ENCODE measurements around the gene MAPK13. TPM values are rescaled to one million over a fixed set of nuclear protein-coding genes. Genes with fewer than 3 reads are reported as not detected.

The MAPK13 gene
- total RNA-seq, 1 experiment from 2014 or later, result 13.6 TPM

Other genes with a start within 250 kb of the MAPK13 start
- 94.9 to 102 TPM (median 100.0 TPM) in 3 replicates for gene SRPK1, start 209.4 kb upstream of the MAPK13 start, total RNA-seq (2021)
- gene SLC26A8, start 105.9 kb upstream of the MAPK13 start, total RNA-seq (2021), result 0.46 to 0.80 TPM (median 0.50 TPM) in 3 replicates
- 30.8 to 34.7 TPM (median 34.0 TPM) in 3 replicates for gene MAPK14, start 102.7 kb upstream of the MAPK13 start, total RNA-seq (2021)
- gene BRPF3, start 66.2 kb downstream of the MAPK13 start, total RNA-seq (2021), result 30.4 to 32.2 TPM (median 31.3 TPM) in 3 replicates
- not detected in 3 replicates for gene PNPLA1, start 139.5 kb downstream of the MAPK13 start, total RNA-seq (2021)
- 0.05 TPM in 1 of 3 replicates, not detected in the others for gene BNIP5, start 206.4 kb downstream of the MAPK13 start, total RNA-seq (2021)

All from WTC11 (cell line).